ENCODE data around the gene TBX1. TPM values are rescaled to one million over a fixed set of nuclear protein-coding genes. Genes with fewer than 3 reads are reported as not detected.

TBX1 gene
- total and polyA plus RNA-seq, 2 of the 13 experiments (the other 11 are each of a cell fraction or from before 2014, with no cell fraction given): not detected

GRCh38 chr22:19800306-19800705, 39.7 kb downstream of the TBX1 start:
- no peak for TF ChIP-seq SP140L (CRISPR knock-in tag; IDR thresholded peaks at IDR 0.05; ENCODE audit: borderline replicate concordance)
- TF ChIP-seq PAXIP1 (CRISPR knock-in tag; conservative IDR thresholded peaks at IDR 0.05): no peak
- no peak for TF ChIP-seq KDM1A (CRISPR knock-in tag; IDR thresholded peaks at IDR 0.05)
- no peak for TF ChIP-seq ZBTB7B (CRISPR knock-in tag; IDR thresholded peaks at IDR 0.05)
- TF ChIP-seq SYNCRIP (IDR thresholded peaks at IDR 0.05; ENCODE audit: insufficient read depth, low read depth, low read length): no peak
- TF ChIP-seq, protein P1, sequence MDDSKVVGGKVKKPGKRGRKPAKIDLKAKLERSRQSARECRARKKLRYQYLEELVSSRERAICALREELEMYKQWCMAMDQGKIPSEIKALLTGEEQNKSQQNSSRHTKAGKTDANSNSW (CRISPR knock-in tag; IDR thresholded peaks at IDR 0.05; ENCODE audit: borderline replicate concordance): no peak
- no peak for TF ChIP-seq ZNF24 (IDR thresholded peaks at IDR 0.05)
- TF ChIP-seq, protein P2, sequence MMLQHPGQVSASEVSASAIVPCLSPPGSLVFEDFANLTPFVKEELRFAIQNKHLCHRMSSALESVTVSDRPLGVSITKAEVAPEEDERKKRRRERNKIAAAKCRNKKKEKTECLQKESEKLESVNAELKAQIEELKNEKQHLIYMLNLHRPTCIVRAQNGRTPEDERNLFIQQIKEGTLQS (CRISPR knock-in tag; IDR thresholded peaks at IDR 0.05): no peak
- no peak for TF ChIP-seq RCOR2 (CRISPR knock-in tag; IDR thresholded peaks at IDR 0.05)
- TF ChIP-seq ZNF121 (CRISPR knock-in tag; IDR thresholded peaks at IDR 0.05): no peak
- TF ChIP-seq ERF (CRISPR knock-in tag; IDR thresholded peaks at IDR 0.05): no peak
- TF ChIP-seq ZNF331 (CRISPR knock-in tag; IDR thresholded peaks at IDR 0.05): no peak
- TF ChIP-seq ZNF430 (CRISPR knock-in tag; IDR thresholded peaks at IDR 0.05): no peak
- no peaks in the 10 kb centered on the region for H3K9me3 ChIP-seq (ENCODE audit: low read length)
- CTCF ChIA-PET (ENCODE audit: low intra/inter-chr PET ratio, low total read pairs): interaction anchor here (1.7 to 2.1 kb wide), 2 partner anchors 70 to 110 kb away, joined by 7 to 12 read pairs; no protein-coding TSS in a partner anchor
- FAIRE-seq (no peak), ATAC-seq (no peak), DNase-seq (ENCODE audit: low spot score) (no peak)
- H3K79me2 ChIP-seq (ENCODE audit: insufficient read depth, low read length): no peaks in the 10 kb centered on the region
- no peak overlapping the region for H3K27ac ChIP-seq (ENCODE audit: extremely low read length, insufficient read depth, low read length)
- BruUV-seq (replicated peaks): no TSS peak
- no peak overlapping the region for H3K4me2 ChIP-seq (ENCODE audit: low read depth, low read length)
- no peak overlapping the region for H3K9ac ChIP-seq (ENCODE audit: insufficient read depth, low read depth, low read length)
- in situ Hi-C loops (cut with HindIII; ENCODE audit: extremely low pct_ligation_motif_present, low pct_unique_long_range_greater_than_20kb) (no loop called here), intact Hi-C loops (cut with micrococcal nuclease; ENCODE audit: unreplicated experiment) (loop anchor here (2.0 kb wide), 1 partner anchor 70 kb away; no protein-coding TSS in a partner anchor)
- H3K27me3 ChIP-seq (ENCODE audit: control insufficient read depth in 1 of 2, insufficient read depth in 2 of 2, low read length in 2 of 2): no peaks in the 10 kb centered on the region
- 93% methylated on average over 4 of the region's 8 CpGs for WGBS (ENCODE audit: low lambda C conversion rate)
- no peak overlapping the region for H3K4me3 ChIP-seq (replicated peaks in 1 of 3; ENCODE audit: insufficient read depth in 1 of 3, low read depth in 2 of 3, low read length in 3 of 3)
- H3K36me3 ChIP-seq (replicated peaks in 1 of 2; ENCODE audit: control insufficient read depth in 1 of 2, insufficient read depth in 2 of 2, low read length in 2 of 2): no peaks in the 10 kb centered on the region
- no peaks in the 10 kb centered on the region for H3K4me1 ChIP-seq (ENCODE audit: insufficient read depth, low read length)
- POLR2A ChIA-PET: no interaction called here
- H2AFZ ChIP-seq (ENCODE audit: low read length): no peak overlapping the region
- no peaks in the 10 kb centered on the region for H4K20me1 ChIP-seq (ENCODE audit: insufficient read depth, low read length)
